K562 (cell line): ENCODE results near the gene CCNDBP1. TPM values are rescaled to one million over a fixed set of nuclear protein-coding genes. Genes with fewer than 3 reads are reported as not detected.
A peak's percentile ranks its signal among the peaks of the same experiment; 100 is the strongest.

ENCODE experiments used
- C11orf30 ChIP-seq: fragments of 450-650 bp; IDR thresholded peaks from 2 replicates; pipeline ENCODE4 v1.6.1; 2016; ENCODE audit warnings: low read depth, mild to moderate bottlenecking
- CBFA2T2 ChIP-seq: fragments of 450-650 bp; conservative IDR thresholded peaks from 2 replicates; pipeline ENCODE4 v1.6.1; 2017; ENCODE audit warnings: mild to moderate bottlenecking
- ESRRA ChIP-seq: fragments of 450-650 bp; IDR thresholded peaks from 2 replicates; pipeline ENCODE4 v1.6.1; 2014; ENCODE audit warnings: low read depth, mild to moderate bottlenecking, moderate library complexity, borderline replicate concordance
- ESRRB ChIP-seq: fragments of 250-450 bp; sonication (Bioruptor Pico); IDR thresholded peaks from 2 replicates; pipeline ENCODE4 v1.5.0; 2020; ENCODE audit warnings: mild to moderate bottlenecking, moderate library complexity, borderline replicate concordance
- FOXK2 ChIP-seq, 2 experiments: fragments of 450-650 bp; IDR thresholded peaks in 1 of 2; conservative IDR thresholded peaks in 1 of 2; 2 replicates each; pipeline ENCODE4 v1.6.1; 2016; ENCODE audit warnings: low read depth in 2 of 2, mild to moderate bottlenecking in 1 of 2
- HBP1 ChIP-seq: fragments of 450-650 bp; formaldehyde crosslinking; IDR thresholded peaks from 2 replicates; pipeline ENCODE4 v1.4.0; 2022; ENCODE audit warnings: missing genetic modification characterization
- HDAC2 ChIP-seq: fragments of 450-650 bp; IDR thresholded peaks from 2 replicates; pipeline ENCODE4 v1.6.1; 2016; ENCODE audit warnings: mild to moderate bottlenecking
- ILF3 ChIP-seq: fragments of 450-650 bp; IDR thresholded peaks from 2 replicates; pipeline ENCODE4 v1.6.1; 2018; ENCODE audit warnings: antibody characterized with exemption, mild to moderate bottlenecking, moderate library complexity, borderline replicate concordance
- IRF2 ChIP-seq: sonication (generic); formaldehyde crosslinking; IDR thresholded peaks from 2 replicates; pipeline ENCODE4 v1.8.1; 2022; ENCODE audit warnings: mild to moderate bottlenecking, missing genetic modification reagents
- MTA2 ChIP-seq: fragments of 450-650 bp; IDR thresholded peaks from 2 replicates; pipeline ENCODE4 v1.6.1; 2016; ENCODE audit warnings: low read depth
- NFIC ChIP-seq: fragments of 450-650 bp; IDR thresholded peaks from 2 replicates; pipeline ENCODE4 v1.6.1; 2017; ENCODE audit warnings: mild to moderate bottlenecking, inconsistent platforms
- PCBP1 ChIP-seq: fragments of 200-400 bp; formaldehyde crosslinking; IDR thresholded peaks from 2 replicates; pipeline ENCODE4 v1.6.1; 2018; ENCODE audit warnings: mild to moderate bottlenecking, low read depth, low read length; ENCODE audit not compliant: poor library complexity, severe bottlenecking
- PHF20 ChIP-seq: fragments of 450-650 bp; IDR thresholded peaks from 2 replicates; pipeline ENCODE4 v1.6.1; 2018; ENCODE audit not compliant: partially characterized antibody
- POLR3G ChIP-seq: IDR thresholded peaks from 2 replicates; pipeline ENCODE4 v1.6.1; 2011; ENCODE audit not compliant: insufficient read length, insufficient replicate concordance; ENCODE audit errors: extremely low read depth
- PRMT5 ChIP-seq: sonication (generic); formaldehyde crosslinking; IDR thresholded peaks from 2 replicates; pipeline ENCODE4 v1.5.0; 2020; ENCODE audit warnings: missing genetic modification reagents
- RAD51 ChIP-seq: fragments of 450-650 bp; IDR thresholded peaks from 2 replicates; pipeline ENCODE4 v1.7.1; 2016; ENCODE audit warnings: low read depth, mild to moderate bottlenecking, borderline replicate concordance
- RB1 ChIP-seq: fragments of 450-650 bp; IDR thresholded peaks from 2 replicates; pipeline ENCODE4 v1.6.1; 2017; ENCODE audit warnings: low read depth, mild to moderate bottlenecking
- UBTF ChIP-seq, 2 experiments: IDR thresholded peaks; 2 replicates each; pipeline ENCODE4 v1.6.1; 2012; ENCODE audit warnings: improper control_type of control experiment in 2 of 2, low read depth in 2 of 2, low read length in 2 of 2, borderline replicate concordance in 1 of 2
- XRCC5 ChIP-seq: fragments of 200-400 bp; formaldehyde crosslinking; IDR thresholded peaks from 2 replicates; pipeline ENCODE4 v1.6.1; 2017; ENCODE audit warnings: low read depth, mild to moderate bottlenecking, low read length
- ZBTB49 ChIP-seq: sonication (generic); formaldehyde crosslinking; IDR thresholded peaks from 2 replicates; pipeline ENCODE4 v1.8.0; 2022; ENCODE audit warnings: missing genetic modification reagents, mild to moderate bottlenecking, borderline replicate concordance
- ZBTB7A ChIP-seq: IDR thresholded peaks from 2 replicates; pipeline ENCODE4 v1.6.1; 2011; ENCODE audit warnings: low read depth, mild to moderate bottlenecking, low read length, moderate library complexity, borderline replicate concordance; ENCODE audit not compliant: control insufficient read depth
- ZC3H8 ChIP-seq: fragments of 450-650 bp; IDR thresholded peaks from 2 replicates; pipeline ENCODE4 v1.6.1; 2017
- ZNF124 ChIP-seq: sonication (generic); formaldehyde crosslinking; IDR thresholded peaks from 2 replicates; pipeline ENCODE4 v1.8.1; 2022; ENCODE audit warnings: missing genetic modification reagents
- ZNF217 ChIP-seq: sonication (generic); formaldehyde crosslinking; IDR thresholded peaks from 2 replicates; pipeline ENCODE4 v1.8.0; 2022; ENCODE audit warnings: mild to moderate bottlenecking, missing genetic modification reagents
- ZNF23 ChIP-seq: fragments of 250-450 bp; sonication (Bioruptor Pico); IDR thresholded peaks from 2 replicates; pipeline ENCODE4 v1.4.0; 2020; ENCODE audit warnings: mild to moderate bottlenecking
- ZNF311 ChIP-seq: fragments of 250-450 bp; sonication (Bioruptor Pico); IDR thresholded peaks from 2 replicates; pipeline ENCODE4 v1.4.0; 2020; ENCODE audit warnings: mild to moderate bottlenecking, moderate library complexity
- ZNF696 ChIP-seq: fragments of 250-450 bp; sonication (Bioruptor Pico); conservative IDR thresholded peaks from 2 replicates; pipeline ENCODE4 v1.4.0; 2020; ENCODE audit warnings: mild to moderate bottlenecking, moderate library complexity
- polyA plus RNA-seq, 8 experiments: library from polyadenylated mRNA; depleted of rRNA in 4 of 8; stranded (reverse) in 5 of 8; unstranded in 3 of 8; fragments of >200 nt; fragmentation: Nextera tagmentation in 2 of 8; fragmentation: Illumina TruSeq in 1 of 8; extraction: Ambion mirVana in 2 of 8; extraction: Trizol in 1 of 8; gene quantifications; 2 replicates each; pipeline versions ENCODE4 v1.2.1 to v1.2.3, GENCODE V29; 2011 to 2014; ENCODE audit warnings: inconsistent platforms in 1 of 8, missing spikeins in 1 of 8
- total RNA-seq, 7 experiments: library from RNA; depleted of rRNA in 6 of 7; stranded (reverse); fragments of >200 nt in 6 of 7; fragmentation: Illumina TruSeq in 2 of 7; extraction: Trizol in 2 of 7; gene quantifications; 2 replicates each; pipeline versions ENCODE4 v1.2.1 to v1.2.3, GENCODE V29; 2011 to 2021; ENCODE audit warnings: low replicate concordance in 1 of 7

CCNDBP1 gene
- total and polyA plus RNA-seq, 9 of the 15 experiments (the other 6 are each of a cell fraction or from before 2014, with no cell fraction given): 37.0 to 111 (median 55.5) TPM

GRCh38 chr15:43169888-43170287, 15.3 kb upstream of the CCNDBP1 start (continued):
- TF ChIP-seq RAD51: no peak
- TF ChIP-seq FOXK2 (conservative IDR thresholded peaks at IDR 0.05 in 1 of 2, IDR thresholded peaks at IDR 0.05 in 1 of 2; ENCODE audit: low read depth in 2 of 2): peak in 1 of 2 experiments; percentile 44; a peak in 1 of 4 replicates
- no peak for TF ChIP-seq ZC3H8
- no peak for TF ChIP-seq ZBTB49 (CRISPR knock-in tag)
- TF ChIP-seq ZNF311 (CRISPR knock-in tag): no peak
- TF ChIP-seq IRF2 (CRISPR knock-in tag): no peak
- no peak for TF ChIP-seq HBP1 (CRISPR knock-in tag)
- TF ChIP-seq ZNF124 (CRISPR knock-in tag): no peak
- no peak for TF ChIP-seq PCBP1
- TF ChIP-seq CBFA2T2: peak; percentile 49
- no peak for TF ChIP-seq ESRRA
- no peak for TF ChIP-seq UBTF (IDR thresholded peaks at IDR 0.05; ENCODE audit: borderline replicate concordance in 1 of 2, low read depth in 2 of 2, low read length in 2 of 2)
- no peak for TF ChIP-seq RB1
- TF ChIP-seq C11orf30: no peak
- TF ChIP-seq ZNF23 (CRISPR knock-in tag): no peak
- no peak for TF ChIP-seq HDAC2
- TF ChIP-seq MTA2: 0 out of 2 replicates have a peak, but pooled peaks have one; percentile 44
- TF ChIP-seq ZBTB7A: no peak
- TF ChIP-seq PRMT5 (CRISPR knock-in tag): no peak
- TF ChIP-seq ESRRB (CRISPR knock-in tag): no peak
- no peak for TF ChIP-seq POLR3G
- no peak for TF ChIP-seq ILF3
- TF ChIP-seq ZNF696 (CRISPR knock-in tag): no peak
- no peak for TF ChIP-seq PHF20
- TF ChIP-seq NFIC: no peak
- no peak for TF ChIP-seq ZNF217 (CRISPR knock-in tag)
- no peak for TF ChIP-seq XRCC5
